Measurements from ENCODE around the gene PDK4.

The PDK4 gene

DNA sequence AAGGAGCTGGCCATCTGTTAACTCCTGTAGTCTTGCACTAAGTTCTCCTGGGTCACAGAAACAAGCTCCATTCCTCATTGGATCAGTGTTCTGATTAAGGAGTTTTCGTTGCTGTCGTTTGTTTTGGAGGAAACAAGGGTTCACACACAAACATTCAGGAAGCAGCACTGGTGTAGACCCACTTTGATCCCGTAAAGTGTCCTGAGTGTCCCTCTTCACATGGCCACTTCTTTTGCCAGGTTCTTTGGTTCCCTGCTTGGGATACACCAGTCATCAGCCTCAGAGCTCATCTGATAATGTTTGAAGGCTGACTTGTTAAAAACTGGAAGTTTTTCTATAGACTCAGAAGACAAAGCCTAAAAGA lies 10.9 kb downstream of the PDK4 start:
- Histone ChIP-seq H3K4me3 (ENCODE audit: low read depth, low read length) (no peak overlapping the region), H3K27me3 (replicated peaks) (no peaks in the 10 kb centered on the region), H3K27ac (no peak overlapping the region), H3K36me3 (replicated peaks) (no peaks in the 10 kb centered on the region)
- TF ChIP-seq, protein P1, sequence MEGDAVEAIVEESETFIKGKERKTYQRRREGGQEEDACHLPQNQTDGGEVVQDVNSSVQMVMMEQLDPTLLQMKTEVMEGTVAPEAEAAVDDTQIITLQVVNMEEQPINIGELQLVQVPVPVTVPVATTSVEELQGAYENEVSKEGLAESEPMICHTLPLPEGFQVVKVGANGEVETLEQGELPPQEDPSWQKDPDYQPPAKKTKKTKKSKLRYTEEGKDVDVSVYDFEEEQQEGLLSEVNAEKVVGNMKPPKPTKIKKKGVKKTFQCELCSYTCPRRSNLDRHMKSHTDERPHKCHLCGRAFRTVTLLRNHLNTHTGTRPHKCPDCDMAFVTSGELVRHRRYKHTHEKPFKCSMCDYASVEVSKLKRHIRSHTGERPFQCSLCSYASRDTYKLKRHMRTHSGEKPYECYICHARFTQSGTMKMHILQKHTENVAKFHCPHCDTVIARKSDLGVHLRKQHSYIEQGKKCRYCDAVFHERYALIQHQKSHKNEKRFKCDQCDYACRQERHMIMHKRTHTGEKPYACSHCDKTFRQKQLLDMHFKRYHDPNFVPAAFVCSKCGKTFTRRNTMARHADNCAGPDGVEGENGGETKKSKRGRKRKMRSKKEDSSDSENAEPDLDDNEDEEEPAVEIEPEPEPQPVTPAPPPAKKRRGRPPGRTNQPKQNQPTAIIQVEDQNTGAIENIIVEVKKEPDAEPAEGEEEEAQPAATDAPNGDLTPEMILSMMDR (IDR thresholded peaks at IDR 0.05; ENCODE audit: low read depth, low read length, missing control alignments), result no peak
- DNase-seq, result no peak
- in situ Hi-C loops (cut with HindIII; ENCODE audit: low pct_ligation_motif_present, low sequenced_read_pairs), result no loop called here

- H3K27me3 ChIP-seq (replicated peaks), result no peaks in the 10 kb centered on the region
- TF ChIP-seq, protein P1 (IDR thresholded peaks at IDR 0.05; ENCODE audit: low read depth, low read length, missing control alignments), result no peak
- no peak overlapping the region for H3K27ac ChIP-seq
- no peak overlapping the region for H3K4me3 ChIP-seq (ENCODE audit: low read depth, low read length)
- DNase-seq, result no peak
- no peaks in the 10 kb centered on the region for H3K36me3 ChIP-seq (replicated peaks)
- in situ Hi-C loops (cut with HindIII; ENCODE audit: low pct_ligation_motif_present, low sequenced_read_pairs), result no loop called here
These were observed 11.4 kb downstream of the PDK4 start for GRCh38 chr7:95584769-95585425.

DNA sequence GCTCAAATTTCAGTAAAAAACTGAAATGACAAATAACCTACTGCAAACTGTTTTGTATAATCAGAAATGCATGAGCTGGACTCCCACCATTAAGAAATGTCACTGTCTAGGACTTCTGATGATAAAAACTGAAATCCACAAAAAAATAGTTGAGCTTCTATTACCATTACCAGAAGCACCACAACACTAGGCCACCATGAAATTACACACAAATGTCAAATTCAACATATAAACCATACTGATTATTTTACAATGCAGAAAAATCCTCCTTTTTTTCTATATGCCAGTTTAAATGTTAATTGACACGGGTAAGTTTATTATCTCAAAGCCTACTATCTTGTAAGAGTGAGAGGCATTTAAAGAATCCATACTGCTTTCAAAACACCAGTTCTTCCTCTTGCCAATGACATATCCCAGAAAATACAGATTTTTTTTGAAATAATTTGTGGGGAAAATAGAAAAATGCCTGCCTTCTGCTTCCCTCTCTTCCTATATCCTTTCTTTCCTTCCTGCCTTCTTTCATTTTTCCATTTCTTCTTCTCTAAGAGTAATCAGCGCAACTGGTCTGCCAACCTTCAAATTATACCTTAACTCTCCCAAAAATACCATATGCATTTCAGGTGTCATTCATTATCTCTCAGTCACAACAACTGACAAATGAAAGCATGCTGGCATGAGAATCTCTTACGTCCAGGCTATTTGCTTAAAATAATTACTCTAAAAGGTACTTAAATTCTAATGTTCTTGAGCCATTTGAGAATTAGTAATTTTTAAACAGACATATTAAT lies 12.3 kb downstream of the PDK4 start:
- H3K27ac ChIP-seq, result no peak overlapping the region
- in situ Hi-C loops (cut with HindIII; ENCODE audit: low pct_ligation_motif_present, low sequenced_read_pairs), result no loop called here

DNA sequence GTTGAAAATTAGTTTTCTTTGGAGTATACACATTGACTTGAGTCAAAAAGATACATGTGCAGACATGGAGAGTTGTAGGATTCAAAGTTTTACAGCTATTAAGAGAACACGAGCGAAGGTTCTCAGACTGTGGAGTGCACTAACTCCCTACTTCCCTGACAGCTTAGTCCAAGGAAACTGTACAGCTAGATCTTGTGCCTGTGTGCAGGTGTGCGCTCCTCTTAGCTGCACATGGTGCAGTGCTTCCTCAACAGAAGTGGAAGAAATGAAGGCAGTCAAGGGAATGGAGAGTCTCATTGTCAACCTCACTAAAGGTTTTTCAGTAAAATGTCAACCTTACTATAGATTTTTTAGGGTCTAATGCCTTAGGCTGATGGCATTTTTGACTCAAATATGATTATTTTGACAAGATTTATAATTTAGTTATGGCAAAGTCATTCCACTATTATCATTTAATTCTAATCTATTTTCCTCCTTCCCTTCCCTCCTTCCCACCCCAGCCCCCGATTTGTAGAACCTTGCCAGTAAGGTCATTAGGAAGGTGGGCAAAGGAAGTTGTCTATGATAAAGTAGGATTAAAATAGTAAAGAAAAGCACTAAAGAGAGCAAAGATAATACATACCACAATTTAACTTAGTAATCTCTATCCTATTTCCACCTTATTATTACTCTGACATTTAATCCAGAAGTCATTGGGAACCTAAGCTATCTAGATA lies 13.6 kb downstream of the PDK4 start:
- H3K4me3 ChIP-seq (ENCODE audit: low read depth, low read length), result no peak overlapping the region
- TF ChIP-seq, protein P1 (IDR thresholded peaks at IDR 0.05; ENCODE audit: low read depth, low read length, missing control alignments), result no peak
- DNase-seq, result no peak
- H3K36me3 ChIP-seq (replicated peaks), result no peaks in the 10 kb centered on the region
- in situ Hi-C loops (cut with HindIII; ENCODE audit: low pct_ligation_motif_present, low sequenced_read_pairs), result no loop called here
- H3K27ac ChIP-seq, result no peak overlapping the region
- no peaks in the 10 kb centered on the region for H3K27me3 ChIP-seq (replicated peaks)

More for the DNA sequence above, 12.3 kb downstream of the PDK4 start:
- Histone ChIP-seq H3K27me3 (replicated peaks) (no peaks in the 10 kb centered on the region), H3K4me3 (ENCODE audit: low read depth, low read length) (no peak overlapping the region), H3K36me3 (replicated peaks) (no peaks in the 10 kb centered on the region)
- DNase-seq, result no peak
- TF ChIP-seq, protein P1 (IDR thresholded peaks at IDR 0.05; ENCODE audit: low read depth, low read length, missing control alignments), result no peak

DNA sequence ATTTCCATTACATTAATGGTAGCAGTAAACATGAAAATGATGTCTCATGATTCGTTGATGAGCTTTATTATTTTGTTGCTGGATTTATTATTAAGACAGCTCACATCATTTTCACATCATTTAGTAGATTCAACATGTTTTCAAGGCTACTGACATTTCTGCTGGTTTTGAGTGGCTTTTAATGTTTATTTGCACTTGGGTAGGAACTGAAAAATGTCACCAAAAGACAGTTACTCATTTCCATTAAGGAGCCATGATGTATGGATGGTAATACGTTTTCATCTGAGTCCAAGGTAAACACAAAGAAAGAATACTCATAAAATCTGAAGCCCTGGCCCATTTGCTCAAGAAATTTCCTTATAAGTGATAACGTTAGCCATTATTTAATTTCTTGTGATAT lies 14.8 kb downstream of the PDK4 start:
- TF ChIP-seq, protein P1 (IDR thresholded peaks at IDR 0.05; ENCODE audit: low read depth, low read length, missing control alignments), result no peak
- Histone ChIP-seq H3K4me3 (ENCODE audit: low read depth, low read length) (no peak overlapping the region), H3K27me3 (replicated peaks) (no peaks in the 10 kb centered on the region), H3K36me3 (replicated peaks) (no peaks in the 10 kb centered on the region), H3K27ac (no peak overlapping the region)
- in situ Hi-C loops (cut with HindIII; ENCODE audit: low pct_ligation_motif_present, low sequenced_read_pairs), result no loop called here
- DNase-seq, result no peak

Measured in brain microvascular endothelial cell (primary cell).